ENCODE measurements around the gene CREB5. TPM values are rescaled to one million over a fixed set of nuclear protein-coding genes. Genes with fewer than 3 reads are reported as not detected.
A peak's percentile ranks its signal among the peaks of the same experiment; 100 is the strongest.

The CREB5 gene
- total RNA-seq, 3 donors from 2014 or later, result 17.3 to 19.7 (median 18.0) TPM

DNA sequence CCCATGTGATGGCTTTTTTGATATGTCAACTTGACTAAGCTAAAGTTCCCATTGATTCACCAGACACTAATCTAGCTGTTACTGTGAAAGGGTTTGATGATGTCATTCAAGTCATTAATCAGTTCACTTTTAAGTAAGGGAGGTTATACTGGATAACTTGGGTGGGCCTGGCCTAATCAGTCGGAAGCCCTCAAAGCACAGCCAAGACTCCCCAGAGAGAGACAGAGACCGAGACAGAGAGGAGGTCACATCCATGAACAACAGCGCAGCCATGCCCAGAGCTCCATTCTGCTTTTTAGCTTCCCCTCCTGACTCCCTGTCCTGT, 442.4 kb downstream of the CREB5 start:
- DNase-seq (ENCODE audit: low spot score in 2 of 2), result no peak

DNA sequence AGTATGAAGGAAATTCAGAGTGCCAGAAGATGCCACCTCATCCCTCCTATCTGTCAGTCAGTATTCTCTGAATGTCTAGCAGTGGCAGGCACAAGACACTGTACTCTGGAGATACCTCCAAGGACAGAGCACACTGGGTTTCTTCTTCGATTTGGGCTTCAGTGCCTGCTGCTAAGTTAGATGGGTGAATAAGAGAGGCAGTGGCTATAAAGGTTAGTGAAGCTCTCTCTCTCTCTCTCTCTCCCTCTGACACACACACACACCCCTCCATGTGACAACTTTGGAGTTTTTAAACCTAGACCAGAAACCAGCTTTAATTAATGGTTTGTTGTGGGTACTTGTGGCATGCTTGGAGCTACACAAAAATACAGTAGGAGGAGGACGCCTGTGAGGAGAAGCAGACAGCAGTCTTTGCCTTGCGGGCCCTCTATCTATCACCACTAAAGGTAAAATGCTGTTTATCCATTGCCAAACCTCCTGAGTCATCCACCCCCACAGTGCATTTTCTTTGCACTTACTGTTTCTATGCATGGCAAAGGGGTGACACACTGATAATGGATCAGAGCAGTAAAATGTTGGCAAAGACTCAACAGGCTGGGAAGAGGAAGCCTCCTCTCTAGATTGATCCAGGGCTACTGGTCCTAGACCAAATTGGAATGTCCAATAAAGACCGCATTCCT, 443.4 kb downstream of the CREB5 start:
- Histone ChIP-seq H3K4me3 (no peak overlapping the region), H3K27me3 (peaks cover 0 to 14% of the 10 kb centered on the region in 2 donors)
- intact Hi-C loops (cut with DNase I; ENCODE audit: low total_unique reads), result no loop called here

More for the DNA sequence above, 442.4 kb downstream of the CREB5 start:
- intact Hi-C loops (cut with DNase I; ENCODE audit: low total_unique reads), result no loop called here
- Histone ChIP-seq H3K9me3 (no peaks in the 10 kb centered on the region), H3K27ac (no peak overlapping the region), H3K4me3 (peak overlapping the region in 1 of 3 donors; percentile 70), H3K36me3 (no peaks in the 10 kb centered on the region), H3K4me1 (no peaks in the 10 kb centered on the region), H3K27me3 (peaks cover 0 to 14% of the 10 kb centered on the region in 2 donors)
- TF ChIP-seq POLR2AphosphoS5 (IDR thresholded peaks at IDR 0.05) (no peak), POLR2A (IDR thresholded peaks at IDR 0.05) (no peak)
- TF ChIP-seq, protein P1, sequence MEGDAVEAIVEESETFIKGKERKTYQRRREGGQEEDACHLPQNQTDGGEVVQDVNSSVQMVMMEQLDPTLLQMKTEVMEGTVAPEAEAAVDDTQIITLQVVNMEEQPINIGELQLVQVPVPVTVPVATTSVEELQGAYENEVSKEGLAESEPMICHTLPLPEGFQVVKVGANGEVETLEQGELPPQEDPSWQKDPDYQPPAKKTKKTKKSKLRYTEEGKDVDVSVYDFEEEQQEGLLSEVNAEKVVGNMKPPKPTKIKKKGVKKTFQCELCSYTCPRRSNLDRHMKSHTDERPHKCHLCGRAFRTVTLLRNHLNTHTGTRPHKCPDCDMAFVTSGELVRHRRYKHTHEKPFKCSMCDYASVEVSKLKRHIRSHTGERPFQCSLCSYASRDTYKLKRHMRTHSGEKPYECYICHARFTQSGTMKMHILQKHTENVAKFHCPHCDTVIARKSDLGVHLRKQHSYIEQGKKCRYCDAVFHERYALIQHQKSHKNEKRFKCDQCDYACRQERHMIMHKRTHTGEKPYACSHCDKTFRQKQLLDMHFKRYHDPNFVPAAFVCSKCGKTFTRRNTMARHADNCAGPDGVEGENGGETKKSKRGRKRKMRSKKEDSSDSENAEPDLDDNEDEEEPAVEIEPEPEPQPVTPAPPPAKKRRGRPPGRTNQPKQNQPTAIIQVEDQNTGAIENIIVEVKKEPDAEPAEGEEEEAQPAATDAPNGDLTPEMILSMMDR (IDR thresholded peaks at IDR 0.05), result no peak

DNA sequence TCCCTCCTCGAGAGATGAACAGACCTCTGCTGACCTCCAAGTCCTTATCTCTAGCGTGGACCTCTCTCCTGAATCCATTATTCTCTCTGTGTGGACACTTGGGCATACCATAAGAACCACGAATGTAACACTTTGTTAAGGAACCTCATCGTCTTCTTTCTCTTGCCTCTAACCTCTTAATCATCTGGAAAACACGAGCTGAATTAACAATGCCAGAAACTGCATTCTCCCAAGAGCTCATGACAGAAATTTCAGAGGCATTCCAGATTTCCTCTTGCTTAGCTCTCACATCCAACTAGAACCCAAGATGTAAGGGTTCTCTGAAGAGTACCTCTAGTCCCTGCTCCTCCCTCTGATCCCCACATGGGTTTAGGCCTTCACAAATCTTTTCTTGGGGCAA, 444.3 kb downstream of the CREB5 start:
- no peak overlapping the region for H3K27ac ChIP-seq
- peaks cover 0 to 10% of the 10 kb centered on the region in 2 donors for H3K27me3 ChIP-seq
- no peaks in the 10 kb centered on the region for H3K4me1 ChIP-seq
- intact Hi-C loops (cut with DNase I; ENCODE audit: low total_unique reads), result no loop called here
- no peak for DNase-seq (ENCODE audit: low spot score in 2 of 2)
- no peaks in the 10 kb centered on the region for H3K36me3 ChIP-seq
- H3K9me3 ChIP-seq, result no peaks in the 10 kb centered on the region
- TF ChIP-seq, protein P1 (IDR thresholded peaks at IDR 0.05), result no peak
- TF ChIP-seq POLR2AphosphoS5 (IDR thresholded peaks at IDR 0.05) (no peak), POLR2A (IDR thresholded peaks at IDR 0.05) (no peak)
- no peak overlapping the region for H3K4me3 ChIP-seq

More for the DNA sequence above, 443.4 kb downstream of the CREB5 start:
- no peak overlapping the region for H3K27ac ChIP-seq
- H3K9me3 ChIP-seq, result no peaks in the 10 kb centered on the region
- no peak for TF ChIP-seq POLR2AphosphoS5 (IDR thresholded peaks at IDR 0.05)
- TF ChIP-seq, protein P1 (IDR thresholded peaks at IDR 0.05), result no peak
- no peak for TF ChIP-seq POLR2A (IDR thresholded peaks at IDR 0.05)
- no peaks in the 10 kb centered on the region for H3K36me3 ChIP-seq
- no peak for DNase-seq (ENCODE audit: low spot score in 2 of 2)
- H3K4me1 ChIP-seq, result no peaks in the 10 kb centered on the region

DNA sequence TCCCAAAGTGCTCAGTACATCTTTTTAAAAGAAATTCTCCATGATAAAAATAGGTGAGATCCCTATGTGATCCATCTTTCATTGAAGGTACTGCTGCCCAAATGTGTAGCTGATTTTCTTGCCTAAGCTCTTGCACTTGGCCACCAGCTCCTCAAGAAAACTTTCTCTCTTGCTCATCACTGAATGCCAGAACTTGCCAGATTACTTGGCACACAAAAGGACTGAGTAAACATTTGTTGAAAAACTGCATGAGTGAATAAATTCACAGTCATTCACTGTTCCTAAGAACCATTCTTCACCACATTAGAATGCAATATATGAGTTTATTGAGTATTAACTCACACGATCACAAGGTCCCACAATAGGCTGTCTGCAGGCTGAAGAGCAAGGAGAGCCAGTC, 445.9 kb downstream of the CREB5 start:
- Histone ChIP-seq H3K9me3 (no peaks in the 10 kb centered on the region), H3K27ac (no peak overlapping the region), H3K4me3 (no peak overlapping the region), H3K4me1 (no peaks in the 10 kb centered on the region), H3K27me3 (peaks cover 0 to 10% of the 10 kb centered on the region in 2 donors), H3K36me3 (no peaks in the 10 kb centered on the region)
- intact Hi-C loops (cut with DNase I; ENCODE audit: low total_unique reads), result no loop called here
- no peak for DNase-seq (ENCODE audit: low spot score in 2 of 2)
- TF ChIP-seq POLR2AphosphoS5 (IDR thresholded peaks at IDR 0.05) (no peak), POLR2A (IDR thresholded peaks at IDR 0.05) (no peak)
- TF ChIP-seq, protein P1 (IDR thresholded peaks at IDR 0.05), result no peak

DNA sequence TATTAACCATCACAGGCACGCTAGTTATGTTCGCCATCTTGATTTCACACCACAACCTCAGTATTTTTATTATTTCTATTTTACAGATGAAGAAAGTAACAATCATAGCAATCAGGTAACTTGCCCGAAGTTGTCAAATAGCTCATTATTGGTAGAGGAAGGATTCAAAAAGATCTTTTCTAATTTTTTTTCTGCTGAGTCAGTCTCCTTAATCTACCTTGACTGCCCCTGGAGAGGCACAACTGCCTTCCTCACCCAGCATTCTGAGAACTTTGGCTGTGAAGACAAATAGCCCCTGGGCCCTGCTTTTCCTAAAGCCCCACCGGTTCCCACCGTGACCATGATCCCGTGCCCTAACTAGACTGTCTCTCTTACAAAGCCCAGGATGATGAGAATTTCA, 446.6 kb downstream of the CREB5 start:
- intact Hi-C loops (cut with DNase I; ENCODE audit: low total_unique reads), result no loop called here

More for the DNA sequence above, 446.6 kb downstream of the CREB5 start:
- H3K27ac ChIP-seq, result no peak overlapping the region
- DNase-seq (ENCODE audit: low spot score in 2 of 2), result no peak
- TF ChIP-seq, protein P1 (IDR thresholded peaks at IDR 0.05), result no peak
- TF ChIP-seq POLR2AphosphoS5 (IDR thresholded peaks at IDR 0.05) (no peak), POLR2A (IDR thresholded peaks at IDR 0.05) (no peak)
- H3K4me3 ChIP-seq, result no peak overlapping the region
- H3K4me1 ChIP-seq, result no peaks in the 10 kb centered on the region
- H3K36me3 ChIP-seq, result no peaks in the 10 kb centered on the region
- peaks cover 0 to 5% of the 10 kb centered on the region in 2 donors for H3K27me3 ChIP-seq
- H3K9me3 ChIP-seq, result no peaks in the 10 kb centered on the region

All from breast epithelium (tissue), 4 donors.